ENCODE results near the gene LCAT.

DNA sequence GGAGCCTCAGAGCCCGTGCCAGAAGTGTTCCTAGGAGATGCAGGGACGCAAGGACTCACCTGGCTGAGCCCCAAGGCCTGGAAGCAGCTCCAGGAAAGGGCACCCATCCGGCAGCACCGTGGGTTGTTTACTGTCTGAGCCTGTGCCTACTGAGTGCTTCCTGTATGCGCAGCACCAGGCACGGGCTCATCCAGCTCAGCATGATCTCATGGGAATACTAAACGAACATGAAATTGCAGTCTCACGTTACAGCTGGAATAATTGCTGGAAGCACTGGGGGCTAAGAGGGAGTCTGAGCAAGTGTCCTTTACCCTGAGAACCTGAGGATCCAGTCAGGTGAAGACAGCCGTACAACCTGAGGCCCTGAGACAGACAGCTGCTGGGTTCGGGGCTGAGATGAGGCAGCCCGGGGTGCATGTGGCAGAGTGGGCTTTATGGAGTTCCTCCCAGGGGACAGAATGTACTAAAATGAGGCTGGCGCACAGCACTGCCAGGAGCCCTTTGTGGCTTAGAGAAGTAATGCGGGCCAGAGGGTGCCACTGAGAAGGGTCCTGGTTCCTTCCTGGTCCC lies 17.7 kb downstream of the LCAT start:
- TF ChIP-seq ZFX (IDR thresholded peaks at IDR 0.05; ENCODE audit: borderline replicate concordance): no peak
- TF ChIP-seq, protein P1, sequence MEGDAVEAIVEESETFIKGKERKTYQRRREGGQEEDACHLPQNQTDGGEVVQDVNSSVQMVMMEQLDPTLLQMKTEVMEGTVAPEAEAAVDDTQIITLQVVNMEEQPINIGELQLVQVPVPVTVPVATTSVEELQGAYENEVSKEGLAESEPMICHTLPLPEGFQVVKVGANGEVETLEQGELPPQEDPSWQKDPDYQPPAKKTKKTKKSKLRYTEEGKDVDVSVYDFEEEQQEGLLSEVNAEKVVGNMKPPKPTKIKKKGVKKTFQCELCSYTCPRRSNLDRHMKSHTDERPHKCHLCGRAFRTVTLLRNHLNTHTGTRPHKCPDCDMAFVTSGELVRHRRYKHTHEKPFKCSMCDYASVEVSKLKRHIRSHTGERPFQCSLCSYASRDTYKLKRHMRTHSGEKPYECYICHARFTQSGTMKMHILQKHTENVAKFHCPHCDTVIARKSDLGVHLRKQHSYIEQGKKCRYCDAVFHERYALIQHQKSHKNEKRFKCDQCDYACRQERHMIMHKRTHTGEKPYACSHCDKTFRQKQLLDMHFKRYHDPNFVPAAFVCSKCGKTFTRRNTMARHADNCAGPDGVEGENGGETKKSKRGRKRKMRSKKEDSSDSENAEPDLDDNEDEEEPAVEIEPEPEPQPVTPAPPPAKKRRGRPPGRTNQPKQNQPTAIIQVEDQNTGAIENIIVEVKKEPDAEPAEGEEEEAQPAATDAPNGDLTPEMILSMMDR (IDR thresholded peaks at IDR 0.05): no peak
